ENCODE results near the gene SEMA5A.

DNA sequence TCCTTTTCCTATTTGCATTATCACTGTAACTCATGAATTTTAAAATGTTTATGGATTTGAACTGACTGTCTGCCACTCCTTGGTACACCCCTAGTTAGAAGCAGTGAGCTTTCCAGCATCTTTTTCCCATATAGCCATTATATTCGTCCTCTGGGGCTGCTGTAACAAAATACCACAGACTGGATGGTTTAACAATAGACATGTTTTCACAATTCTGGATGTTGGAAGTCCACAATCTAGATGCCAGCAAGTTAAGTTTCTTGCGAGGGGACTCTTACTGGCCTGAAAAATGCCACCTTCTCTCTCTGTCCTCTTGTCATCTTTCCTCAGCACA is 530.0 kb downstream of the SEMA5A start:
- no peak for TF ChIP-seq CREB1 (CRISPR knock-in tag; IDR thresholded peaks at IDR 0.05)
- no peak for TF ChIP-seq RELA (CRISPR knock-in tag; IDR thresholded peaks at IDR 0.05; ENCODE audit: borderline replicate concordance)
- no peak for TF ChIP-seq GTF2I (CRISPR knock-in tag; conservative IDR thresholded peaks at IDR 0.05)
- TF ChIP-seq, protein P1, sequence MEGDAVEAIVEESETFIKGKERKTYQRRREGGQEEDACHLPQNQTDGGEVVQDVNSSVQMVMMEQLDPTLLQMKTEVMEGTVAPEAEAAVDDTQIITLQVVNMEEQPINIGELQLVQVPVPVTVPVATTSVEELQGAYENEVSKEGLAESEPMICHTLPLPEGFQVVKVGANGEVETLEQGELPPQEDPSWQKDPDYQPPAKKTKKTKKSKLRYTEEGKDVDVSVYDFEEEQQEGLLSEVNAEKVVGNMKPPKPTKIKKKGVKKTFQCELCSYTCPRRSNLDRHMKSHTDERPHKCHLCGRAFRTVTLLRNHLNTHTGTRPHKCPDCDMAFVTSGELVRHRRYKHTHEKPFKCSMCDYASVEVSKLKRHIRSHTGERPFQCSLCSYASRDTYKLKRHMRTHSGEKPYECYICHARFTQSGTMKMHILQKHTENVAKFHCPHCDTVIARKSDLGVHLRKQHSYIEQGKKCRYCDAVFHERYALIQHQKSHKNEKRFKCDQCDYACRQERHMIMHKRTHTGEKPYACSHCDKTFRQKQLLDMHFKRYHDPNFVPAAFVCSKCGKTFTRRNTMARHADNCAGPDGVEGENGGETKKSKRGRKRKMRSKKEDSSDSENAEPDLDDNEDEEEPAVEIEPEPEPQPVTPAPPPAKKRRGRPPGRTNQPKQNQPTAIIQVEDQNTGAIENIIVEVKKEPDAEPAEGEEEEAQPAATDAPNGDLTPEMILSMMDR (IDR thresholded peaks at IDR 0.05) = no peak
- no peak for TF ChIP-seq NR3C1 (CRISPR knock-in tag; conservative IDR thresholded peaks at IDR 0.05; ENCODE audit: low read depth)
- no peak for TF ChIP-seq ESRRA (CRISPR knock-in tag; IDR thresholded peaks at IDR 0.05; ENCODE audit: borderline replicate concordance)
- TF ChIP-seq, protein P2, sequence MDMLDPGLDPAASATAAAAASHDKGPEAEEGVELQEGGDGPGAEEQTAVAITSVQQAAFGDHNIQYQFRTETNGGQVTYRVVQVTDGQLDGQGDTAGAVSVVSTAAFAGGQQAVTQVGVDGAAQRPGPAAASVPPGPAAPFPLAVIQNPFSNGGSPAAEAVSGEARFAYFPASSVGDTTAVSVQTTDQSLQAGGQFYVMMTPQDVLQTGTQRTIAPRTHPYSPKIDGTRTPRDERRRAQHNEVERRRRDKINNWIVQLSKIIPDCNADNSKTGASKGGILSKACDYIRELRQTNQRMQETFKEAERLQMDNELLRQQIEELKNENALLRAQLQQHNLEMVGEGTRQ (CRISPR knock-in tag; IDR thresholded peaks at IDR 0.05) = no peak
- TF ChIP-seq, protein P3, sequence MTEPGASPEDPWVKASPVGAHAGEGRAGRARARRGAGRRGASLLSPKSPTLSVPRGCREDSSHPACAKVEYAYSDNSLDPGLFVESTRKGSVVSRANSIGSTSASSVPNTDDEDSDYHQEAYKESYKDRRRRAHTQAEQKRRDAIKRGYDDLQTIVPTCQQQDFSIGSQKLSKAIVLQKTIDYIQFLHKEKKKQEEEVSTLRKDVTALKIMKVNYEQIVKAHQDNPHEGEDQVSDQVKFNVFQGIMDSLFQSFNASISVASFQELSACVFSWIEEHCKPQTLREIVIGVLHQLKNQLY (CRISPR knock-in tag; IDR thresholded peaks at IDR 0.05) = no peak
- TF ChIP-seq ATF1 (CRISPR knock-in tag; IDR thresholded peaks at IDR 0.05) = no peak
- TF ChIP-seq, protein P4, sequence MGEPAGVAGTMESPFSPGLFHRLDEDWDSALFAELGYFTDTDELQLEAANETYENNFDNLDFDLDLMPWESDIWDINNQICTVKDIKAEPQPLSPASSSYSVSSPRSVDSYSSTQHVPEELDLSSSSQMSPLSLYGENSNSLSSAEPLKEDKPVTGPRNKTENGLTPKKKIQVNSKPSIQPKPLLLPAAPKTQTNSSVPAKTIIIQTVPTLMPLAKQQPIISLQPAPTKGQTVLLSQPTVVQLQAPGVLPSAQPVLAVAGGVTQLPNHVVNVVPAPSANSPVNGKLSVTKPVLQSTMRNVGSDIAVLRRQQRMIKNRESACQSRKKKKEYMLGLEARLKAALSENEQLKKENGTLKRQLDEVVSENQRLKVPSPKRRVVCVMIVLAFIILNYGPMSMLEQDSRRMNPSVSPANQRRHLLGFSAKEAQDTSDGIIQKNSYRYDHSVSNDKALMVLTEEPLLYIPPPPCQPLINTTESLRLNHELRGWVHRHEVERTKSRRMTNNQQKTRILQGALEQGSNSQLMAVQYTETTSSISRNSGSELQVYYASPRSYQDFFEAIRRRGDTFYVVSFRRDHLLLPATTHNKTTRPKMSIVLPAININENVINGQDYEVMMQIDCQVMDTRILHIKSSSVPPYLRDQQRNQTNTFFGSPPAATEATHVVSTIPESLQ (CRISPR knock-in tag; IDR thresholded peaks at IDR 0.05) = no peak
- no peak for TF ChIP-seq ZNF423 (CRISPR knock-in tag; IDR thresholded peaks at IDR 0.05)
- TF ChIP-seq, protein P5, sequence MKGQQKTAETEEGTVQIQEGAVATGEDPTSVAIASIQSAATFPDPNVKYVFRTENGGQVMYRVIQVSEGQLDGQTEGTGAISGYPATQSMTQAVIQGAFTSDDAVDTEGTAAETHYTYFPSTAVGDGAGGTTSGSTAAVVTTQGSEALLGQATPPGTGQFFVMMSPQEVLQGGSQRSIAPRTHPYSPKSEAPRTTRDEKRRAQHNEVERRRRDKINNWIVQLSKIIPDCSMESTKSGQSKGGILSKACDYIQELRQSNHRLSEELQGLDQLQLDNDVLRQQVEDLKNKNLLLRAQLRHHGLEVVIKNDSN (CRISPR knock-in tag; IDR thresholded peaks at IDR 0.05) = no peak
- TF ChIP-seq, protein P6, sequence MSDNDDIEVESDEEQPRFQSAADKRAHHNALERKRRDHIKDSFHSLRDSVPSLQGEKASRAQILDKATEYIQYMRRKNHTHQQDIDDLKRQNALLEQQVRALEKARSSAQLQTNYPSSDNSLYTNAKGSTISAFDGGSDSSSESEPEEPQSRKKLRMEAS (CRISPR knock-in tag; IDR thresholded peaks at IDR 0.05) = no peak

All from WTC11 (cell line).